K562 (cell line): ENCODE data around the gene MCM6. TPM values are rescaled to one million over a fixed set of nuclear protein-coding genes. Genes with fewer than 3 reads are reported as not detected.

Source experiments
- ATAC-seq: fragments of 200-7000 bp; cut with Tn5 transposase; 3 replicates; pipeline ENCODE4 v1.9.1; 2020; ENCODE audit warnings: moderate library complexity
- BruUV-seq: library from RNA; stranded (reverse); fragments of 400-500 nt; replicated peaks from 2 replicates; lab custom pipeline; 2021; lab: Mats Ljungman, UMichigan
- CTCF ChIA-PET: fragments of 300-600 bp; formaldehyde crosslinking; extraction: SDS; loops from one replicate; lab custom pipeline; 2021; ENCODE audit warnings: low intra/inter-chr PET ratio; lab: Yijun Ruan, JAX
- POLR2A ChIA-PET: fragments of 300-600, 350-650 bp; sonication (Branson Sonifier 250); formaldehyde crosslinking; extraction: SDS; loops from one replicate; lab custom pipeline; 2021; ENCODE audit warnings: antibody characterized with exemption, inconsistent platforms; lab: Yijun Ruan, JAX
- DNase-seq, 4 experiments: peaks; one replicate each; pipeline versions ENCODE4 v3.0.0 to v3.0.0-alpha.2; 2011 to 2018; ENCODE audit warnings: low spot score in 3 of 4, mixed read lengths in 3 of 4; ENCODE audit errors: extremely low read depth in 1 of 4
- FAIRE-seq: peaks from 2 replicates; lab custom pipeline; 2011; peaks lifted over from hg19 to GRCh38; lab: Jason Lieb, UNC
- H2AFZ ChIP-seq: 2 replicates; pipeline ENCODE4 v1.6.0; 2011; ENCODE audit warnings: low read depth, low read length, control low read depth, inconsistent platforms
- H3K27ac ChIP-seq: fragments of 200-600 bp; 3 replicates; pipeline ENCODE4 v1.8.0; 2011; ENCODE audit warnings: low read depth, mild to moderate bottlenecking, control low read depth, inconsistent platforms, low read length, moderate library complexity, mixed read lengths; ENCODE audit errors: extremely low read depth
- H3K27me3 ChIP-seq, 2 experiments: fragments of 300-600 bp in 1 of 2; 2 replicates in 1 of 2; 3 replicates in 1 of 2; pipeline versions ENCODE4 v1.6.0 to v1.8.0; 2011; ENCODE audit warnings: inconsistent platforms in 2 of 2, low read length in 2 of 2, mild to moderate bottlenecking in 1 of 2, mixed read lengths in 1 of 2, moderate library complexity in 1 of 2; ENCODE audit not compliant: control insufficient read depth in 2 of 2, insufficient read depth in 2 of 2
- H3K36me3 ChIP-seq: fragments of 300-600 bp; 3 replicates; pipeline ENCODE4 v1.8.0; 2011; ENCODE audit warnings: mild to moderate bottlenecking, low read length, inconsistent platforms; ENCODE audit not compliant: control insufficient read depth, insufficient read depth
- H3K4me1 ChIP-seq, 2 experiments: fragments of 200-600 bp in 1 of 2; replicated peaks in 1 of 2; 2 replicates in 1 of 2; 3 replicates in 1 of 2; pipeline versions ENCODE4 v1.5.1 to v1.8.0; 2011; ENCODE audit warnings: inconsistent platforms in 2 of 2, low read length in 2 of 2, mild to moderate bottlenecking in 1 of 2, mixed read lengths in 1 of 2, moderate library complexity in 1 of 2; ENCODE audit not compliant: control insufficient read depth in 2 of 2, insufficient read depth in 2 of 2
- H3K4me2 ChIP-seq: 2 replicates; pipeline ENCODE4 v1.6.1; 2011; ENCODE audit warnings: low read length, control low read depth, inconsistent platforms, mixed read lengths; ENCODE audit not compliant: insufficient read depth
- H3K4me3 ChIP-seq: fragments of 200-600 bp; sonication (generic), shearing (Covaris generic); 2 replicates; pipeline ENCODE4 v1.5.1; 2016; ENCODE audit warnings: control low read depth, inconsistent platforms
- H3K79me2 ChIP-seq: fragments of 200-600 bp; 3 replicates; pipeline ENCODE4 v1.8.0; 2011; ENCODE audit warnings: low read length, inconsistent platforms; ENCODE audit not compliant: control insufficient read depth, insufficient read depth
- H3K9ac ChIP-seq, 2 experiments: 2 replicates each; pipeline versions ENCODE4 v1.6.0 to v1.6.1; 2011; ENCODE audit warnings: low read depth in 2 of 2, low read length in 2 of 2, control low read depth in 1 of 2, inconsistent platforms in 1 of 2, mild to moderate bottlenecking in 1 of 2, mixed read lengths in 1 of 2; ENCODE audit not compliant: insufficient read depth in 1 of 2
- H3K9me1 ChIP-seq: one replicate; pipeline ENCODE4 v1.6.0; 2011; ENCODE audit warnings: inconsistent platforms, mild to moderate bottlenecking, low read length, moderate library complexity; ENCODE audit not compliant: control insufficient read depth, insufficient read depth
- H3K9me3 ChIP-seq: replicated peaks from 2 replicates; pipeline ENCODE4 v1.5.1; 2011; ENCODE audit warnings: low read depth, low read length, inconsistent platforms; ENCODE audit not compliant: control insufficient read depth, insufficient read depth
- H4K20me1 ChIP-seq: replicated peaks from 2 replicates; pipeline ENCODE4 v1.6.1; 2011; ENCODE audit warnings: low read length, inconsistent platforms, mixed read lengths; ENCODE audit not compliant: control insufficient read depth, insufficient read depth
- ATF7 ChIP-seq: fragments of 450-650 bp; IDR thresholded peaks from 2 replicates; pipeline ENCODE4 v1.7.1; 2014; ENCODE audit warnings: mild to moderate bottlenecking, moderate library complexity
- BMI1 ChIP-seq: fragments of 150-350 bp; IDR thresholded peaks from 2 replicates; pipeline ENCODE4 v1.6.1; 2014; ENCODE audit warnings: low read length
- CBX1 ChIP-seq: sonication (generic); IDR thresholded peaks from 2 replicates; pipeline ENCODE4 v1.6.1; 2016; ENCODE audit warnings: antibody characterized with exemption, low read depth, mild to moderate bottlenecking
- CREM ChIP-seq: IDR thresholded peaks from 2 replicates; pipeline ENCODE4 v1.6.1; 2014; ENCODE audit warnings: antibody characterized with exemption, low read depth
- EGR1 ChIP-seq: fragments of 450-650 bp; conservative IDR thresholded peaks from 2 replicates; pipeline ENCODE4 v1.6.1; 2017; ENCODE audit warnings: mild to moderate bottlenecking
- ELF2 ChIP-seq: fragments of 250-450 bp; sonication (Bioruptor Pico); IDR thresholded peaks from 2 replicates; pipeline ENCODE4 v1.5.0; 2021; ENCODE audit warnings: mild to moderate bottlenecking
- EP300 ChIP-seq: IDR thresholded peaks from 2 replicates; pipeline ENCODE4 v1.6.1; 2012; ENCODE audit warnings: low read length, improper control_type of control experiment
- FOSL1 ChIP-seq: fragments of 200-800 bp; sonication (Bioruptor generic); conservative IDR thresholded peaks from 2 replicates; pipeline ENCODE4 v1.6.1; 2016; ENCODE audit warnings: missing genetic modification characterization, missing compliant biosample characterization
- GABPB1 ChIP-seq: sonication (generic); formaldehyde crosslinking; IDR thresholded peaks from 2 replicates; pipeline ENCODE4 v1.8.0; 2022; ENCODE audit warnings: mild to moderate bottlenecking, missing genetic modification reagents
- GTF2B ChIP-seq: IDR thresholded peaks from 2 replicates; pipeline ENCODE4 v1.6.1; 2011; ENCODE audit not compliant: insufficient read length; ENCODE audit errors: extremely low read depth
- HDAC3 ChIP-seq: fragments of 450-650 bp; IDR thresholded peaks from 2 replicates; pipeline ENCODE4 v1.6.1; 2018; ENCODE audit warnings: borderline replicate concordance, mild to moderate bottlenecking, moderate library complexity; ENCODE audit not compliant: partially characterized antibody
- HDAC8 ChIP-seq: fragments of 450-650 bp; IDR thresholded peaks from 2 replicates; pipeline ENCODE4 v1.6.1; 2016; ENCODE audit warnings: mild to moderate bottlenecking, missing genetic modification characterization, moderate library complexity, missing compliant biosample characterization
- HNRNPUL1 ChIP-seq: fragments of 200-400 bp; formaldehyde crosslinking; IDR thresholded peaks from 2 replicates; pipeline ENCODE4 v1.6.1; 2017; ENCODE audit warnings: low read length
- MTA2 ChIP-seq: fragments of 450-650 bp; IDR thresholded peaks from 2 replicates; pipeline ENCODE4 v1.6.1; 2016; ENCODE audit warnings: low read depth
- NR3C1 ChIP-seq: sonication (generic); formaldehyde crosslinking; IDR thresholded peaks from 2 replicates; pipeline ENCODE4 v1.8.1; 2022; ENCODE audit warnings: missing genetic modification reagents
- OTX1 ChIP-seq: fragments of 450-650 bp; formaldehyde crosslinking; IDR thresholded peaks from 2 replicates; pipeline ENCODE4 v1.4.0; 2022; ENCODE audit warnings: mild to moderate bottlenecking
- ZNF140 ChIP-seq: fragments of 250-450 bp; sonication (Bioruptor Pico); IDR thresholded peaks from 2 replicates; pipeline ENCODE4 v1.8.0; 2021; ENCODE audit warnings: moderate library complexity, mild to moderate bottlenecking, inconsistent platforms
- ZNF449 ChIP-seq: fragments of 250-450 bp; sonication (Bioruptor Pico); IDR thresholded peaks from 2 replicates; pipeline ENCODE4 v1.8.0; 2022; ENCODE audit warnings: moderate library complexity, mild to moderate bottlenecking, inconsistent platforms
- ZNF717 ChIP-seq: fragments of 250-450 bp; sonication (Bioruptor Pico); IDR thresholded peaks from 2 replicates; pipeline ENCODE4 v1.5.0; 2021
- WGBS: fragments of 100-300 bp; shearing (Covaris generic); methylation state at CpG from one replicate; pipeline ENCODE4 v1.1.6; 2016; ENCODE audit warnings: low coverage, mixed read lengths; ENCODE audit not compliant: insufficient coverage; ENCODE audit errors: missing lambda C conversion rate; 5-methylcytosine and 5-hydroxymethylcytosine counted together
- in situ Hi-C: fragments of 300-500 bp; cut with MboI; formaldehyde crosslinking; loops from 4 replicates; pipeline ENCODE4 v1.15.0; 2018; ENCODE audit warnings: inconsistent platforms, mixed read lengths
- intact Hi-C: fragments of 100-400 bp; cut with micrococcal nuclease; formaldehyde crosslinking; loops from 2 replicates; pipeline ENCODE4 v1.14.2; 2022
- polyA plus RNA-seq, 8 experiments: library from polyadenylated mRNA; depleted of rRNA in 4 of 8; stranded (reverse) in 5 of 8; unstranded in 3 of 8; fragments of >200 nt; fragmentation: Nextera tagmentation in 2 of 8; fragmentation: Illumina TruSeq in 1 of 8; extraction: Ambion mirVana in 2 of 8; extraction: Trizol in 1 of 8; gene quantifications; 2 replicates each; pipeline versions ENCODE4 v1.2.1 to v1.2.3, GENCODE V29; 2011 to 2014; ENCODE audit warnings: inconsistent platforms in 1 of 8, missing spikeins in 1 of 8
- total RNA-seq, 7 experiments: library from RNA; depleted of rRNA in 6 of 7; stranded (reverse); fragments of >200 nt in 6 of 7; fragmentation: Illumina TruSeq in 2 of 7; extraction: Trizol in 2 of 7; gene quantifications; 2 replicates each; pipeline versions ENCODE4 v1.2.1 to v1.2.3, GENCODE V29; 2011 to 2021; ENCODE audit warnings: low replicate concordance in 1 of 7

The MCM6 gene
- total and polyA plus RNA-seq, 9 of the 15 experiments (the other 6 are each of a cell fraction or from before 2014, with no cell fraction given), result 42.6 to 133 (median 82.4) TPM

GRCh38 chr2:135890149-135890548 is 13.9 kb upstream of the MCM6 start:
- H3K36me3 ChIP-seq, result no peaks in the 10 kb centered on the region
- intact Hi-C loops (no loop called here), in situ Hi-C loops (no loop called here)
- H3K9me1 ChIP-seq, result no peaks in the 10 kb centered on the region
- no peaks in the 10 kb centered on the region for H4K20me1 ChIP-seq
- no peak for ATAC-seq
- 20% methylated on average over 4 of the region's 4 CpGs for WGBS
- H3K9ac ChIP-seq, result no peak overlapping the region
- FAIRE-seq, result no peak
- H2AFZ ChIP-seq, result no peak overlapping the region
- 0 out of 5 replicates have a peak, but pooled peaks cover 0 to 5% of the 10 kb centered on the region in 2 experiments for H3K27me3 ChIP-seq
- TF ChIP-seq EP300 (no peak), NR3C1 (no peak), ELF2 (CRISPR knock-in tag) (no peak), EGR1 (no peak), HDAC3 (no peak), MTA2 (no peak), FOSL1 (tag) (no peak), GABPB1 (CRISPR knock-in tag) (no peak), ATF7 (no peak), CBX1 (no peak), ZNF140 (CRISPR knock-in tag) (no peak), CREM (no peak), GTF2B (no peak), HDAC8 (no peak), ZNF717 (CRISPR knock-in tag) (no peak), BMI1 (no peak), ZNF449 (CRISPR knock-in tag) (no peak), OTX1 (no peak), HNRNPUL1 (no peak)
- no TSS peak for BruUV-seq
- POLR2A ChIA-PET, result no interaction called here
- DNase-seq, result no peak
- H3K27ac ChIP-seq, result no peak overlapping the region
- no peak overlapping the region for H3K4me3 ChIP-seq
- H3K4me1 ChIP-seq, result peaks cover 0 to 7% of the 10 kb centered on the region in 2 experiments; a peak in 2 of 5 replicates
- H3K9me3 ChIP-seq, result no peaks in the 10 kb centered on the region; the same call in 1 of the 2 replicates
- CTCF ChIA-PET, result interaction anchor here (0.6 kb wide), 1 partner anchor 914 kb away, joined by 11 read pairs; no protein-coding TSS in a partner anchor
- H3K4me2 ChIP-seq, result no peak overlapping the region
- no peaks in the 10 kb centered on the region for H3K79me2 ChIP-seq
